HEK293 (cell line): ENCODE results near the gene CUEDC1.

Source experiments
- CTCF ChIP-seq: fragments of 450-650 bp; formaldehyde crosslinking; IDR thresholded peaks from 2 replicates; pipeline ENCODE4 v1.5.1; 2016; ENCODE audit warnings: missing biosample characterization, missing genetic modification characterization
- HOXC10 ChIP-seq: sonication (generic); formaldehyde crosslinking; IDR thresholded peaks from 2 replicates; pipeline ENCODE4 v1.8.1; 2023; ENCODE audit warnings: mild to moderate bottlenecking, missing genetic modification reagents
- ZBTB7A ChIP-seq: fragments of 450-650 bp; formaldehyde crosslinking; IDR thresholded peaks from 2 replicates; pipeline ENCODE4 v1.5.1; 2016; ENCODE audit warnings: low read depth, missing biosample characterization, missing genetic modification characterization
- ZNF239 ChIP-seq: fragments of 450-650 bp; formaldehyde crosslinking; IDR thresholded peaks from 2 replicates; pipeline ENCODE4 v1.5.1; 2016; ENCODE audit warnings: missing biosample characterization, missing genetic modification characterization
- ZNF292 ChIP-seq: fragments of 450-650 bp; formaldehyde crosslinking; IDR thresholded peaks from 2 replicates; pipeline ENCODE4 v1.5.1; 2016; ENCODE audit warnings: low read depth, missing biosample characterization, missing genetic modification characterization, borderline replicate concordance
- ZNF830 ChIP-seq: fragments of 450-650 bp; IDR thresholded peaks from 2 replicates; pipeline ENCODE4 v1.5.0; 2018; ENCODE audit warnings: missing biosample characterization, missing genetic modification characterization, low read depth, mild to moderate bottlenecking, moderate library complexity

- no peak for TF ChIP-seq ZNF830 (tag by site-specific recombination)
- no peak for TF ChIP-seq ZNF239 (tag by site-specific recombination)
- no peak for TF ChIP-seq ZBTB7A (tag by site-specific recombination)
- no peak for TF ChIP-seq CTCF (tag by site-specific recombination)
- no peak for TF ChIP-seq ZNF292
- TF ChIP-seq HOXC10 (CRISPR knock-in tag), result no peak
Observed at GRCh38 chr17:57971572-57971971, 16.4 kb upstream of the CUEDC1 start.
